ENCODE measurements around the gene HIGD1A. TPM values are rescaled to one million over a fixed set of nuclear protein-coding genes. Genes with fewer than 3 reads are reported as not detected.

HIGD1A gene
- total RNA-seq, 1 experiment from 2014 or later: 77.6 TPM

GRCh38 chr3:42841332-42841731 is 37.0 kb upstream of the HIGD1A start:
- Histone ChIP-seq H3K79me2 (ENCODE audit: insufficient read depth, low read length) (no peaks in the 10 kb centered on the region), H3K4me2 (ENCODE audit: insufficient read depth, insufficient read length, low read length) (no peak overlapping the region), H3K27ac (ENCODE audit: insufficient read length, low read depth, low read length) (no peak overlapping the region), H4K8ac (replicated peaks; ENCODE audit: insufficient read length, low read depth, low read length) (no peak overlapping the region), H4K91ac (ENCODE audit: insufficient read length, low read depth, low read length) (no peak overlapping the region), H4K5ac (ENCODE audit: insufficient read length, low read depth, low read length) (no peak overlapping the region), H4K20me1 (ENCODE audit: control insufficient read depth, insufficient read depth, insufficient read length) (no peaks in the 10 kb centered on the region), H3K23ac (ENCODE audit: insufficient read length, low read depth, low read length) (no peak overlapping the region), H3K14ac (ENCODE audit: insufficient read depth, low read length) (no peak overlapping the region), H3K27me3 (ENCODE audit: insufficient read depth, low read length) (no peaks in the 10 kb centered on the region), H3K56ac (ENCODE audit: insufficient read length, low read depth, low read length) (no peak overlapping the region), H3K9me3 (ENCODE audit: control insufficient read depth, low read depth, low read length) (no peaks in the 10 kb centered on the region), H2BK120ac (ENCODE audit: low read depth, low read length, poor library complexity, severe bottlenecking) (no peak overlapping the region), H3K4ac (ENCODE audit: low read depth, low read length) (no peak overlapping the region), H3K18ac (ENCODE audit: insufficient read length, low read depth, low read length) (no peak overlapping the region), H3K23me2 (ENCODE audit: insufficient read length, low read depth, low read length, poor library complexity, severe bottlenecking) (no peaks in the 10 kb centered on the region), H2BK20ac (ENCODE audit: low read depth, low read length, poor library complexity, severe bottlenecking) (no peak overlapping the region), H2BK5ac (ENCODE audit: insufficient read length, low read length) (no peak overlapping the region), H2AK5ac (ENCODE audit: insufficient read length, low read length) (no peak overlapping the region), H3T11ph (ENCODE audit: low read length) (no peak overlapping the region), H3K79me1 (ENCODE audit: insufficient read depth, low read depth, low read length, poor library complexity, severe bottlenecking) (no peaks in the 10 kb centered on the region), H3K4me1 (ENCODE audit: insufficient read depth, low read length) (peaks cover 3% of the 10 kb centered on the region; the same call in 1 of the 2 replicates), H2BK12ac (ENCODE audit: insufficient read length, low read depth, low read length) (no peak overlapping the region), H2AFZ (ENCODE audit: low read length) (no peak overlapping the region), H3K9ac (ENCODE audit: extremely low read depth, insufficient read length, low read length) (no peak overlapping the region), H2BK15ac (ENCODE audit: low read depth, low read length) (no peak overlapping the region)
- Mint-ChIP-seq H3K27ac (no peak overlapping the region), H3K27me3 (ENCODE audit: low read depth) (peaks cover 4% of the 10 kb centered on the region), H3K36me3 (ENCODE audit: insufficient read depth in 1 of 3, low read depth in 3 of 3) (no peaks in the 10 kb centered on the region), H3K4me1 (peaks cover 13% of the 10 kb centered on the region in 2 experiments), H3K9me3 (no peaks in the 10 kb centered on the region), H3K4me3 (no peak overlapping the region)
- DNase-seq: no peak
- TF ChIP-seq CTCF (conservative IDR thresholded peaks at IDR 0.05): no peak
- WGBS (ENCODE audit: extremely low coverage, insufficient read length, low lambda C conversion rate): no CpG with 5 or more reads among the region's 1 CpG
